Stomach (tissue), 9 donors: Measurements from ENCODE around the gene PRDM2. TPM values are rescaled to one million over a fixed set of nuclear protein-coding genes. Genes with fewer than 3 reads are reported as not detected.

Experiments
- DNase-seq, 2 donors: peaks; one replicate each; pipeline versions ENCODE4 v3.0.0 to v3.0.0-alpha.2; 2013 to 2019
- H3K27ac ChIP-seq, 5 donors: fragments of 200-600 bp in 4 of 5; sonication (generic) in 4 of 5; one replicate each; pipeline ENCODE4 v1.5.1; 2013 to 2019; ENCODE audit warnings: mild to moderate bottlenecking in 1 of 5, moderate library complexity in 1 of 5
- H3K27me3 ChIP-seq, 3 donors: fragments of 200-600 bp; sonication (generic); one replicate each; pipeline ENCODE4 v1.5.1; 2017 to 2019; ENCODE audit warnings: mixed run types in 1 of 3
- H3K36me3 ChIP-seq, 4 donors: fragments of 200-600 bp; sonication (generic); 1 replicate in 3 of 4; 2 replicates in 1 of 4; pipeline ENCODE4 v1.5.1; 2016 to 2019
- H3K4me1 ChIP-seq, 4 donors: fragments of 200-600 bp; sonication (generic); one replicate each; pipeline ENCODE4 v1.5.1; 2016 to 2019
- H3K4me3 ChIP-seq, 4 donors: fragments of 200-600 bp; sonication (generic) in 3 of 4; one replicate each; pipeline ENCODE4 v1.5.1; 2016 to 2019; ENCODE audit warnings: mild to moderate bottlenecking in 1 of 4
- H3K9me3 ChIP-seq, 4 donors: fragments of 200-600 bp; sonication (generic); one replicate each; pipeline ENCODE4 v1.5.1; 2016 to 2019
- EP300 ChIP-seq: sonication (generic); formaldehyde crosslinking; IDR thresholded peaks from one replicate; pipeline ENCODE4 v1.6.1; 2017; ENCODE audit warnings: antibody characterized with exemption
- POLR2A ChIP-seq, 4 donors: fragments of 450-650 bp; IDR thresholded peaks; one replicate each; pipeline ENCODE4 v1.6.1; 2016; ENCODE audit warnings: antibody characterized with exemption in 4 of 4, control low read depth in 2 of 4, mild to moderate bottlenecking in 1 of 4, moderate library complexity in 1 of 4
- POLR2AphosphoS5 ChIP-seq, 3 donors: sonication (generic); formaldehyde crosslinking; IDR thresholded peaks; one replicate each; pipeline ENCODE4 v1.6.1; 2016; ENCODE audit warnings: antibody characterized with exemption in 3 of 3
- WGBS, 5 donors: extraction: QIAGEN DNeasy Blood & Tissue Kit in 3 of 5; methylation state at CpG; one replicate each; pipeline versions ENCODE4 v1.1.5 to v1.1.7; 2013 to 2018; 5-methylcytosine and 5-hydroxymethylcytosine counted together
- intact Hi-C: fragments of 100-400 bp; cut with DNase I; formaldehyde crosslinking; loops from one replicate; pipeline ENCODE4 v1.15.1; 2023; ENCODE audit warnings: low total_unique reads
- polyA plus RNA-seq, 3 donors: library from polyadenylated mRNA; stranded (reverse); fragments of 200-250 nt; gene quantifications; one replicate each; pipeline ENCODE4 v1.2.3, GENCODE V29; 2013
- total RNA-seq, 5 donors: library from RNA; depleted of rRNA; stranded (reverse); fragments of >200 nt; gene quantifications; one replicate each; pipeline versions ENCODE4 v1.1.0 to v1.2.3, GENCODE V29; 2014 to 2016
- TF ChIP-seq, protein P1 (sequence below), 7 experiments: fragments of 450-650 bp in 4 of 7; fragments of 200-600 bp in 3 of 7; sonication (generic) in 3 of 7; IDR thresholded peaks; one replicate each; pipeline ENCODE4 v1.5.1; 2016 to 2019; ENCODE audit warnings: antibody characterized with exemption in 7 of 7, control low read depth in 2 of 7, mild to moderate bottlenecking in 1 of 7
- donor health status: healthy with polysubstance abuse.
- donor health status: Bipolar disorder and iron deficiency.
- donor health status: healthy.

PRDM2 gene
- total and polyA plus RNA-seq, 8 donors: 10.1 to 77.7 (median 24.8) TPM

DNA sequence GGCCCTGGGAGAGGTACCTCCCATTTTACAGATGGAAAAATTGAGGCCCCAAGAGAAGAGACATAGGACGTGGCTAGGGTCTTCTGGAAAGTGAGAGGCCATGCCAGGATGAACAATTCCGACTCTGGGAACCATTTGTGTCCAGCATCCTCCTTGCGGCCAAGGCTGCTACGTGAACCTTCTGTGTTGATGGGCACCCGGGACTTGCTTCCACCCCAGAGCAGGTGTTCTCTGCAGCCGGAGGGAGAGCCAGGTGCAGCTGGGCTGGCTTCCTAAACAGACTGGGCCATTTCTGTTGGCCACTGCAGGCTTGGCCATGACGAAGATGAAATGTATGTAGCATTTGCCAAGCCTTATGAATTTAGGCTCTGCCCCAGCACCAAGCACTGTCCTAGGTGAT is 118.9 kb downstream of the PRDM2 start:
- intact Hi-C loops: no loop called here
- 90 to 94% (median 93%) methylated on average over 7 of the region's 7 CpGs for WGBS, 5 donors
- TF ChIP-seq POLR2AphosphoS5 (IDR thresholded peaks at IDR 0.05): no peak

GRCh38 chr1:13819642-13820041 is 119.7 kb downstream of the PRDM2 start:
- 62 to 73% (median 68%) methylated on average over 5 of the region's 5 CpGs for WGBS, 5 donors
- TF ChIP-seq EP300 (no peak), POLR2AphosphoS5 (IDR thresholded peaks at IDR 0.05) (no peak), POLR2A (IDR thresholded peaks at IDR 0.05) (no peak)
- TF ChIP-seq, protein P1, sequence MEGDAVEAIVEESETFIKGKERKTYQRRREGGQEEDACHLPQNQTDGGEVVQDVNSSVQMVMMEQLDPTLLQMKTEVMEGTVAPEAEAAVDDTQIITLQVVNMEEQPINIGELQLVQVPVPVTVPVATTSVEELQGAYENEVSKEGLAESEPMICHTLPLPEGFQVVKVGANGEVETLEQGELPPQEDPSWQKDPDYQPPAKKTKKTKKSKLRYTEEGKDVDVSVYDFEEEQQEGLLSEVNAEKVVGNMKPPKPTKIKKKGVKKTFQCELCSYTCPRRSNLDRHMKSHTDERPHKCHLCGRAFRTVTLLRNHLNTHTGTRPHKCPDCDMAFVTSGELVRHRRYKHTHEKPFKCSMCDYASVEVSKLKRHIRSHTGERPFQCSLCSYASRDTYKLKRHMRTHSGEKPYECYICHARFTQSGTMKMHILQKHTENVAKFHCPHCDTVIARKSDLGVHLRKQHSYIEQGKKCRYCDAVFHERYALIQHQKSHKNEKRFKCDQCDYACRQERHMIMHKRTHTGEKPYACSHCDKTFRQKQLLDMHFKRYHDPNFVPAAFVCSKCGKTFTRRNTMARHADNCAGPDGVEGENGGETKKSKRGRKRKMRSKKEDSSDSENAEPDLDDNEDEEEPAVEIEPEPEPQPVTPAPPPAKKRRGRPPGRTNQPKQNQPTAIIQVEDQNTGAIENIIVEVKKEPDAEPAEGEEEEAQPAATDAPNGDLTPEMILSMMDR (IDR thresholded peaks at IDR 0.05): no peak
- intact Hi-C loops: no loop called here
- Histone ChIP-seq H3K36me3 (peaks cover 0 to 72% (median 68%) of the 10 kb centered on the region in 4 donors), H3K4me1 (no peaks in the 10 kb centered on the region), H3K4me3 (no peak overlapping the region), H3K9me3 (no peaks in the 10 kb centered on the region), H3K27ac (no peak overlapping the region), H3K27me3 (no peaks in the 10 kb centered on the region)
- no peak for DNase-seq

More for the DNA sequence above, 118.9 kb downstream of the PRDM2 start:
- no peak for DNase-seq
- Histone ChIP-seq H3K4me3 (no peak overlapping the region), H3K9me3 (no peaks in the 10 kb centered on the region), H3K4me1 (peaks cover 0 to 4% (median 0%) of the 10 kb centered on the region in 4 donors), H3K27me3 (no peaks in the 10 kb centered on the region), H3K36me3 (peaks cover 0 to 68% (median 63%) of the 10 kb centered on the region in 4 donors), H3K27ac (no peak overlapping the region)

- WGBS, 5 donors: 87 to 95% (median 94%) methylated on average over 13 of the region's 13 CpGs
- Histone ChIP-seq H3K27me3 (no peaks in the 10 kb centered on the region), H3K4me3 (no peak overlapping the region), H3K9me3 (no peaks in the 10 kb centered on the region), H3K36me3 (peaks cover 0 to 76% (median 68%) of the 10 kb centered on the region in 4 donors), H3K27ac (no peak overlapping the region), H3K4me1 (no peaks in the 10 kb centered on the region)
- intact Hi-C loops: no loop called here
- no peak for TF ChIP-seq POLR2AphosphoS5 (IDR thresholded peaks at IDR 0.05)
- TF ChIP-seq, protein P1 (IDR thresholded peaks at IDR 0.05): no peak
- TF ChIP-seq POLR2A (IDR thresholded peaks at IDR 0.05): no peak
- TF ChIP-seq EP300: no peak
- DNase-seq: no peak
Measured at GRCh38 chr1:13820055-13820454, 120.1 kb downstream of the PRDM2 start.

DNA sequence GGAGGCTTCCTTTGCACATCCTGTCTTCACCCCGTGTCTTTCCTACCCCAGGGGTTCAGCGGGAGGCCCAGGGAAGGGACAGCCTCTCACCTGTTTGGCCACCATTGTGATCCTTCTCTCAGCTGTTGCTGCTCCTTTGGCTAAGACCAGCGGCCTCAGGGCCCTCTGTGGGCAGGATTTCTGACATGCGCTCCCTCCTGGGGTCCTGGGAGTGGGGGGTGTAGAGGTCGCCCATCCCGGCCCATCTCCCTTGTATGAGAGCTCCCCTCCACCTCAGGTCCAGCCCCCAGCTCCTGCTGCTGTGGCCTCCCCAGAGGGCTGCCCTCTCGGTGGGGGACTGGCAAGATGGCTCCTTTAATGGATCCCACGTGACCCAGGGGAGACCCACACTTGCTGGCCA is 120.5 kb downstream of the PRDM2 start:
- no peak for DNase-seq
- H3K4me1 ChIP-seq: no peaks in the 10 kb centered on the region
- no peaks in the 10 kb centered on the region for H3K27me3 ChIP-seq
- TF ChIP-seq, protein P1 (IDR thresholded peaks at IDR 0.05): no peak
- TF ChIP-seq EP300 (no peak), POLR2AphosphoS5 (IDR thresholded peaks at IDR 0.05) (no peak), POLR2A (IDR thresholded peaks at IDR 0.05) (no peak)
- no peak overlapping the region for H3K4me3 ChIP-seq
- no peak overlapping the region for H3K27ac ChIP-seq
- intact Hi-C loops: no loop called here
- 84 to 93% (median 89%) methylated on average over 8 of the region's 8 CpGs for WGBS, 5 donors
- H3K36me3 ChIP-seq: peaks cover 0 to 81% (median 68%) of the 10 kb centered on the region in 4 donors
- no peaks in the 10 kb centered on the region for H3K9me3 ChIP-seq

- Histone ChIP-seq H3K4me1 (no peaks in the 10 kb centered on the region), H3K4me3 (no peak overlapping the region), H3K36me3 (peaks cover 0 to 61% (median 49%) of the 10 kb centered on the region in 4 donors), H3K27me3 (no peaks in the 10 kb centered on the region), H3K9me3 (no peaks in the 10 kb centered on the region), H3K27ac (no peak overlapping the region)
- TF ChIP-seq POLR2AphosphoS5 (IDR thresholded peaks at IDR 0.05) (no peak), EP300 (no peak), POLR2A (IDR thresholded peaks at IDR 0.05) (no peak)
- TF ChIP-seq, protein P1 (IDR thresholded peaks at IDR 0.05): no peak
- DNase-seq: no peak
- intact Hi-C loops: no loop called here
- WGBS, 5 donors: 89 to 95% (median 91%) methylated on average over 24 of the region's 24 CpGs
Measured at GRCh38 chr1:13823126-13823880, 123.3 kb downstream of the PRDM2 start.
